HEK293T (cell line): ENCODE measurements around the gene EPB41L2.

ENCODE experiments used
- CTCF ChIA-PET: fragments of 350-600 bp; formaldehyde crosslinking; extraction: SDS; loops from one replicate; lab custom pipeline; 2021; ENCODE audit warnings: antibody characterized with exemption, inconsistent platforms; lab: Yijun Ruan, JAX
- POLR2A ChIA-PET: fragments of 350-600 bp; formaldehyde crosslinking; extraction: SDS; loops from one replicate; lab custom pipeline; 2020; ENCODE audit warnings: antibody characterized with exemption, inconsistent platforms; lab: Yijun Ruan, JAX
- DNase-seq: peaks from one replicate; pipeline ENCODE4 v3.0.0; 2012; ENCODE audit warnings: mixed read lengths; ENCODE audit errors: extremely low spot score
- ARNT ChIP-seq: fragments of 450-650 bp; IDR thresholded peaks from 2 replicates; pipeline ENCODE4 v1.6.1; 2017; ENCODE audit warnings: mild to moderate bottlenecking
- BHLHE40 ChIP-seq: fragments of 450-650 bp; IDR thresholded peaks from 2 replicates; pipeline ENCODE4 v1.6.1; 2016; ENCODE audit warnings: mild to moderate bottlenecking, moderate library complexity, borderline replicate concordance
- CTBP1 ChIP-seq: fragments of 450-650 bp; IDR thresholded peaks from 2 replicates; pipeline ENCODE4 v1.6.1; 2016; ENCODE audit warnings: borderline replicate concordance
- ELF4 ChIP-seq: fragments of 450-650 bp; IDR thresholded peaks from 2 replicates; pipeline ENCODE4 v1.6.1; 2017; ENCODE audit warnings: antibody characterized with exemption
- FOXA1 ChIP-seq: fragments of 450-650 bp; IDR thresholded peaks from 2 replicates; pipeline ENCODE4 v1.6.1; 2016; ENCODE audit warnings: mild to moderate bottlenecking
- FOXK2 ChIP-seq: fragments of 450-650 bp; IDR thresholded peaks from 2 replicates; pipeline ENCODE4 v1.6.1; 2016; ENCODE audit warnings: mild to moderate bottlenecking
- FOXM1 ChIP-seq: fragments of 450-650 bp; IDR thresholded peaks from 2 replicates; pipeline ENCODE4 v1.6.1; 2017; ENCODE audit warnings: mild to moderate bottlenecking, borderline replicate concordance
- HDGF ChIP-seq: fragments of 450-650 bp; IDR thresholded peaks from 2 replicates; pipeline ENCODE4 v1.6.1; 2017; ENCODE audit warnings: antibody characterized with exemption, borderline replicate concordance
- L3MBTL2 ChIP-seq: fragments of 450-650 bp; conservative IDR thresholded peaks from 2 replicates; pipeline ENCODE4 v1.6.1; 2016; ENCODE audit warnings: mild to moderate bottlenecking
- LEF1 ChIP-seq: fragments of 450-650 bp; IDR thresholded peaks from 2 replicates; pipeline ENCODE4 v1.6.1; 2017; ENCODE audit warnings: mild to moderate bottlenecking, borderline replicate concordance
- NFRKB ChIP-seq: fragments of 450-650 bp; IDR thresholded peaks from 2 replicates; pipeline ENCODE4 v1.6.1; 2016; ENCODE audit warnings: mild to moderate bottlenecking, moderate library complexity
- SP1 ChIP-seq: fragments of 450-650 bp; IDR thresholded peaks from 2 replicates; pipeline ENCODE4 v1.6.1; 2017
- SUZ12 ChIP-seq: fragments of 450-650 bp; IDR thresholded peaks from 2 replicates; pipeline ENCODE4 v1.6.1; 2016; ENCODE audit warnings: mild to moderate bottlenecking
- TARDBP ChIP-seq: fragments of 450-650 bp; IDR thresholded peaks from 2 replicates; pipeline ENCODE4 v1.6.1; 2016
- ZNF384 ChIP-seq: fragments of 450-650 bp; IDR thresholded peaks from 2 replicates; pipeline ENCODE4 v1.6.1; 2016
- TF ChIP-seq, protein P1 (sequence below): fragments of 450-650 bp; IDR thresholded peaks from 2 replicates; pipeline ENCODE4 v1.6.1; 2016

The EPB41L2 gene

DNA sequence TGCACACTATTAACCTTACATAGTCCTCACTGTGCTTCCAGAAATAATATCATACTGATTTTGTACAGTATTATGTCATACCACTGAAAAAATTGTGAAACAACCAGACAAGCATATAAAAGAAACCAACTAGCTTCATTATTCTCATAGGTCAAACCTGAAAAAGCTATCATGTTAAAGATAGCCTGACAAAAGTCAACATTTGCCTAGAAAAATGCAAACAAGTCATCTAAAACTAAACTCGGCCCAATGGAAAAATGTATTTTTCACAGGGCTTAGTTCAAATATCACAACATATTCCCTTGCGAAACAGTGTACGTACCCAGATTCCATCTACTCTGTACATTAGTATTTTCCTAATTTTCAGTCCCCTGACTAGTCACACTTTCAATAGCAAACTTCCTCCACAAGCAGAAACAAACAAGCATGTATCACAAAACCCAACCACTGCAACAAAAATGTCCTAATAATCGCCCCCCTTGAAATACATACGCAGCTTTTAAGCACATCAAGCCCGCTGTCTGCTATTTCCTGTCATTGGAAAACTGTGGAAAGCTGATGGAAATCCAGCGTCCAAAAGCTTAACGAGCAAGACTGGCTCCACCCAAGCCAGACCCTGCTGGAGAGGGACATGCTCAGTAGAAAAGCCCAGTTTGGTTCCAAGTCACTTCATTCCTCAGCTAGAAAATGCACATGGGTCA, 93.1 kb downstream of the EPB41L2 start:
- DNase-seq = peak; percentile 17
- CTCF ChIA-PET = no interaction called here
- TF ChIP-seq TARDBP (no peak), FOXM1 (no peak), CTBP1 (no peak), L3MBTL2 (no peak), FOXK2 (no peak), NFRKB (no peak), ZNF384 (no peak), FOXA1 (no peak), ARNT (no peak), ELF4 (no peak), HDGF (no peak), SUZ12 (no peak)
- POLR2A ChIA-PET = no interaction called here

DNA sequence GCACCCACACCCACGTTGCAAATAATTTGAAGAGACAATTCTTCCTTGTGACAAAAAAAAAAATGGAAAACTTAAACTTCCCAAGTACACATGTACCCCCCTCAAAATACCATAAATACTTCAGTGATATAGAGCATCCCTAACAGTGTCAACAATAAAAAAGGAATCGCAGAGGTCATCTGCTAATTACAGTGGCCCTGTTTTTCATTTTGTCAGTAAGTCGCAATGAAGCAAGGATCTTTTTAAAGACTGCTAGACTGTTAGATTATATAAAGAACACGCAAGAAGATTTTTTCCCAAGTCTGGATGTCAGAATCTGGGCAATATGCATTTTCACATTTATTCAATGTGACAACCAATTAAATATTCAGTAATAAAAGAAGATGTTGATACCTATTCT, 93.9 kb downstream of the EPB41L2 start:
- POLR2A ChIA-PET = no interaction called here
- no peak for DNase-seq
- CTCF ChIA-PET = no interaction called here
- TF ChIP-seq FOXM1 (no peak), NFRKB (no peak), ZNF384 (no peak), CTBP1 (no peak), ELF4 (no peak), HDGF (no peak), TARDBP (no peak), LEF1 (no peak), SUZ12 (no peak)
- TF ChIP-seq, protein P1, sequence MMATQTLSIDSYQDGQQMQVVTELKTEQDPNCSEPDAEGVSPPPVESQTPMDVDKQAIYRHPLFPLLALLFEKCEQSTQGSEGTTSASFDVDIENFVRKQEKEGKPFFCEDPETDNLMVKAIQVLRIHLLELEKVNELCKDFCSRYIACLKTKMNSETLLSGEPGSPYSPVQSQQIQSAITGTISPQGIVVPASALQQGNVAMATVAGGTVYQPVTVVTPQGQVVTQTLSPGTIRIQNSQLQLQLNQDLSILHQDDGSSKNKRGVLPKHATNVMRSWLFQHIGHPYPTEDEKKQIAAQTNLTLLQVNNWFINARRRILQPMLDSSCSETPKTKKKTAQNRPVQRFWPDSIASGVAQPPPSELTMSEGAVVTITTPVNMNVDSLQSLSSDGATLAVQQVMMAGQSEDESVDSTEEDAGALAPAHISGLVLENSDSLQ = no peak

DNA sequence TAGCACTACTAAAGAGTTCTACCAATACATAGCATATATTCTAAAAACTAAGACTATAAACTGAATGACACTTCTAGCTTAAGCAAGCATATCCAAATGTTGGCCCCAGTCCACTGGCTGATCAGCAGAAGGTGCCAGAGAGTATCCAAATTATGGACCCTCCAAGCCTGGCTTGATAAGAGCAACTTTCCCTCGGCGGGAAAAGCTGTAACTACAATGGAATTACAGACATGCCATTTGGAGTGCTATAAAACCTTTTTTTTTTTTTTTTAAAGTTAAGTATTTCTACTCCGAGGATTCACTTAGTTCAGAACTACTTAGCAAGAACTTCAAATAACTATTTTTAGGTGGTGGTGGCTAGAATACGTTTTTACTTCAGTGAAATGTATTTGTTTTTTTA, 94.6 kb downstream of the EPB41L2 start:
- POLR2A ChIA-PET = no interaction called here
- no peak for DNase-seq
- TF ChIP-seq CTBP1 = no peak
- TF ChIP-seq, protein P1 = no peak
- TF ChIP-seq ZNF384 = 0 out of 2 replicates have a peak, but pooled peaks have one; percentile 22
- no peak for TF ChIP-seq ARNT
- TF ChIP-seq SP1 = no peak
- CTCF ChIA-PET = interaction anchor here (0.6 kb wide), 1 partner anchor 1217 kb away, joined by 4 read pairs; no protein-coding TSS in a partner anchor

DNA sequence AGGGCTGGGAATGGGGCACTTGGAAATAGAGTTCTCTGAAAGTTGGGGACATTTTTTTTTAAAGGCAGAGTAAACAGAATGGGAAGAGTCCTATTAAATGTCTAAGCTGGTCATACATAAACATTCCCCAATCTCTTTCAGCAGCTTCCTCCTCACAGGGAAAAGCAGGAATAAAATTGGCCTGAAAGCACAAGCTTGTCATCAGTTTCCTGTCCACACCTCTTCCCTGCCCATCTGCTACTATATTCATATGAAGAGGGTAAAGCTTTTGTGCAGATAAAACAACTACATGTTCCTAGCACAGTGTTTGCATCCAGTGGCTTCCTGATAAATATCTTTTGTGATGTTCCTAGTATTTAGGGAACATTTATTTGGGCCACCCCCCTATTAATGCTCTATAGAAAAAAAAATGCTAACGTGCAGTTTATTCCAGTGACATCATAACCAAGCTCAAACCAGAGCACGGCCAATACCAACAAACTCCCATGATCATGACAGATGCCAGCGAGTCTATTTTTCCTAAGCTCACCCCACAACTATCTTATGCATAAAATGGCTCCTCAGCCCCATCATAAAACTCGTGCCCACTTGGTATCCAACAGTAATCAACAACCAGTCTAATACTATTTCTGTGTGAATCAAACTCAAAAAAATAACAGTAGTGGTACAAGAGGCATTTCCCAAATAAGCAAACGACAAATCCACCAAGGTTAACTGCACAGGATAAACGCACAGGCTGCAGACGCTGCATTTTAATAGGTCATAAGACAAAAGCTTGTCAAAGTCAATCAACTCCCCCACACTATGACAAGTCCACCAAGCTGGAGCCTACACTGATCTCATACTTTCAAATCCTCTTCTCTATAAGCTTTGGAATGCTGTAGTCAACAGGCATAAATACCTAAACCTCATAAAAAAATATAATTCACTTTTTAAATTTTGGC, 95.3 kb downstream of the EPB41L2 start:
- DNase-seq = no peak
- ChIA-PET POLR2A (no interaction called here), CTCF (interaction anchor here (0.6 to 1.0 kb wide), 3 partner anchors 10 to 1286 kb away, joined by 3 to 4 read pairs (median 3); no protein-coding TSS in a partner anchor)
- no peak for TF ChIP-seq SUZ12
- no peak for TF ChIP-seq HDGF
- no peak for TF ChIP-seq TARDBP
- TF ChIP-seq CTBP1 = no peak
- TF ChIP-seq FOXM1 = no peak
- no peak for TF ChIP-seq BHLHE40

DNA sequence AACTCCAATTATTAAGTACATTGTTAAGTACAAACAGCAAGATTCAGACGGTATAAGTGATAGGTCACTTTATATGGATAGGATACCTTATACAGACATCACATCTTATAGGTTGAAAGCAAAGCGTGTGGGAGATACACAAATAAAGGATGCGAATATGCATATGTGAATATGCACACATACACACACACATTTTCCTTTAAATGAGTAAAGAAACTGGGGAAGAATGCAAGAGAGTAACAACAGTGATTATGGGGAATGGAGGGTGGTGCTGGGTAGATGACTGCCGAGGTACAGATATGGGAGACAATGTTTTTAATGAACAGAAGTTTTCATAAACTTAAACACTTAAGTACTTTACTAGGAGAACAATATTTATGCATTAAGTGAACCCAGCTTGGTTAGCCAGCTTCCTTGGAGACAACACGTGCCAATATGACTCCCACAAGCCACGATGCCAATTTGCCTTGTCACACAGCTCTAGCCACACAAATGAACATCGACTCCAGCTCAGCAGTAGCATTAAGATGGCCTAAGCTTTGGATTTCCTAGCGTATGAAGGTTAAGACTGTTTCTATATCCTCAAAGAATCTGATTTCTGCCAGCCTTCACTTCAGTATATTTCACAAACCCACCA, 96.6 kb downstream of the EPB41L2 start:
- CTCF ChIA-PET = no interaction called here
- TF ChIP-seq HDGF (no peak), ZNF384 (no peak), ELF4 (no peak)
- POLR2A ChIA-PET = no interaction called here
- DNase-seq = no peak

GRCh38 chr6:130965656-130966055, 97.4 kb downstream of the EPB41L2 start:
- CTCF ChIA-PET = no interaction called here
- no peak for DNase-seq
- TF ChIP-seq ARNT (no peak), BHLHE40 (no peak), SUZ12 (no peak)
- POLR2A ChIA-PET = no interaction called here
